HCT116 (cell line): ENCODE data around the gene C6orf62. TPM values are rescaled to one million over a fixed set of nuclear protein-coding genes. Genes with fewer than 3 reads are reported as not detected.

Experiments
- ATAC-seq: fragments of 200-7000 bp; cut with Tn5 transposase; 2 replicates; pipeline ENCODE4 v1.9.1; 2020; ENCODE audit warnings: mild to moderate bottlenecking, moderate library complexity
- BruUV-seq: library from RNA; stranded (reverse); fragments of 400-500 nt; replicated peaks from 2 replicates; lab custom pipeline; 2021; lab: Mats Ljungman, UMichigan
- CTCF ChIA-PET: fragments of 300-600 bp; sonication (Branson Sonifier 250); formaldehyde crosslinking; loops from one replicate; lab custom pipeline; 2021; ENCODE audit warnings: antibody characterized with exemption; lab: Charles Lee
- POLR2A ChIA-PET: fragments of 300-600, 350-600 bp; sonication (Branson Sonifier 250); formaldehyde crosslinking; loops from one replicate; lab custom pipeline; 2021; ENCODE audit warnings: antibody characterized with exemption; lab: Charles Lee
- RAD21 ChIA-PET, 2 experiments: fragments of 300-600 bp; sonication (Branson Sonifier 250); formaldehyde crosslinking; loops; one replicate each; lab custom pipeline; 2023; ENCODE audit warnings: low total read pairs in 2 of 2; ENCODE audit not compliant: uncharacterized antibody in 2 of 2, unreplicated experiment in 2 of 2, low non-redundant PET in 1 of 2; lab: Charles Lee
- DNase-seq: peaks from one replicate; pipeline ENCODE4 v3.0.0-alpha.2; 2010; ENCODE audit warnings: low read depth, low spot score
- H2AFZ ChIP-seq: fragments of 200-600 bp; shearing (Covaris generic), sonication (generic); 2 replicates; pipeline ENCODE4 v1.6.1; 2017; ENCODE audit warnings: low read depth, mixed run types, mixed read lengths, antibody characterized with exemption, low read length; ENCODE audit not compliant: poor library complexity, severe bottlenecking
- H3K27ac ChIP-seq: 2 replicates; pipeline ENCODE4 v1.5.1; 2012; ENCODE audit warnings: low read depth, low read length
- H3K27me3 ChIP-seq: fragments of 200-600 bp; sonication (generic); 2 replicates; pipeline ENCODE4 v1.6.1; 2016; ENCODE audit warnings: mixed run types, low read length, mixed read lengths; ENCODE audit not compliant: insufficient read depth
- H3K36me3 ChIP-seq, 2 experiments: fragments of 200-500 bp in 1 of 2; fragments of 200-600 bp in 1 of 2; sonication (Bioruptor generic) in 1 of 2; sonication (generic) in 1 of 2; 2 replicates each; pipeline versions ENCODE4 v1.5.1 to v1.6.1; 2014 to 2016; ENCODE audit warnings: low read length in 2 of 2, inconsistent platforms in 1 of 2, mixed read lengths in 1 of 2, mixed run types in 1 of 2; ENCODE audit not compliant: insufficient read depth in 2 of 2, control insufficient read depth in 1 of 2
- H3K4me1 ChIP-seq, 2 experiments: fragments of 200-600 bp in 1 of 2; sonication (generic) in 1 of 2; 2 replicates each; pipeline versions ENCODE4 v1.5.1 to v1.6.1; 2012 to 2017; ENCODE audit warnings: low read length in 2 of 2, inconsistent platforms in 1 of 2, mild to moderate bottlenecking in 1 of 2, mixed read lengths in 1 of 2, mixed run types in 1 of 2, moderate library complexity in 1 of 2; ENCODE audit not compliant: insufficient read depth in 2 of 2, control insufficient read depth in 1 of 2
- H3K4me2 ChIP-seq: fragments of 200-600 bp; sonication (generic); 2 replicates; pipeline ENCODE4 v1.6.1; 2017; ENCODE audit warnings: mixed run types, low read length, mixed read lengths
- H3K4me3 ChIP-seq, 2 experiments: fragments of 200-600 bp in 1 of 2; sonication (generic) in 1 of 2; replicated peaks in 1 of 2; 2 replicates each; pipeline ENCODE4 v1.5.1; 2011 to 2016; ENCODE audit warnings: low read length in 2 of 2, control low read depth in 1 of 2, low read depth in 1 of 2, mild to moderate bottlenecking in 1 of 2, mixed read lengths in 1 of 2, mixed run types in 1 of 2
- H3K79me2 ChIP-seq: fragments of 200-600 bp; sonication (generic); 2 replicates; pipeline ENCODE4 v1.6.1; 2017; ENCODE audit warnings: mild to moderate bottlenecking, mixed run types, low read length, moderate library complexity, mixed read lengths; ENCODE audit not compliant: insufficient read depth
- H3K9ac ChIP-seq: fragments of 200-600 bp; sonication (generic); 2 replicates; pipeline ENCODE4 v1.6.1; 2016; ENCODE audit warnings: low read length, mixed read lengths
- H3K9me2 ChIP-seq: fragments of 200-600 bp; sonication (generic), shearing (Covaris generic); 2 replicates; pipeline ENCODE4 v1.6.1; 2017; ENCODE audit warnings: mixed run types, mild to moderate bottlenecking, moderate library complexity; ENCODE audit not compliant: insufficient read depth
- H3K9me3 ChIP-seq, 2 experiments: fragments of 200-500 bp in 1 of 2; fragments of 200-600 bp in 1 of 2; sonication (Bioruptor generic) in 1 of 2; sonication (generic) in 1 of 2; 2 replicates each; pipeline ENCODE4 v1.6.1; 2014 to 2017; ENCODE audit warnings: low read length in 2 of 2, mixed read lengths in 2 of 2, inconsistent platforms in 1 of 2, low read depth in 1 of 2, mild to moderate bottlenecking in 1 of 2, mixed run types in 1 of 2, moderate library complexity in 1 of 2; ENCODE audit not compliant: control insufficient read depth in 1 of 2, insufficient read depth in 1 of 2
- H4K20me1 ChIP-seq: fragments of 200-600 bp; sonication (generic), shearing (Covaris generic); 2 replicates; pipeline ENCODE4 v1.6.1; 2017; ENCODE audit warnings: mixed run types, mild to moderate bottlenecking, moderate library complexity; ENCODE audit not compliant: insufficient read depth
- CEBPB ChIP-seq: IDR thresholded peaks from 2 replicates; pipeline ENCODE4 v1.6.1; 2012; ENCODE audit warnings: low read depth
- CTCF ChIP-seq, 3 experiments: fragments of 200-600 bp in 1 of 3; sonication (generic) in 1 of 3; IDR thresholded peaks in 2 of 3; conservative IDR thresholded peaks in 1 of 3; 2 replicates each; pipeline ENCODE4 v1.5.1; 2012 to 2017; ENCODE audit warnings: low read depth in 2 of 3, low read length in 2 of 3, antibody characterized with exemption in 1 of 3, borderline replicate concordance in 1 of 3, control low read depth in 1 of 3, mild to moderate bottlenecking in 1 of 3, mixed read lengths in 1 of 3, mixed run types in 1 of 3, moderate library complexity in 1 of 3; ENCODE audit not compliant: insufficient read depth in 1 of 3
- EGR1 ChIP-seq: IDR thresholded peaks from 2 replicates; pipeline ENCODE4 v1.6.1; 2012; ENCODE audit warnings: low read depth
- ELF1 ChIP-seq: IDR thresholded peaks from 2 replicates; pipeline ENCODE4 v1.6.1; 2012; ENCODE audit warnings: low read depth, borderline replicate concordance
- FOSL1 ChIP-seq: IDR thresholded peaks from 2 replicates; pipeline ENCODE4 v1.6.1; 2012; ENCODE audit warnings: low read depth
- RAD21 ChIP-seq: IDR thresholded peaks from 2 replicates; pipeline ENCODE4 v1.6.1; 2012; ENCODE audit warnings: low read depth, mild to moderate bottlenecking
- REST ChIP-seq: IDR thresholded peaks from 2 replicates; pipeline ENCODE4 v1.6.1; 2012; ENCODE audit warnings: low read depth
- SP1 ChIP-seq: IDR thresholded peaks from 2 replicates; pipeline ENCODE4 v1.6.1; 2012; ENCODE audit warnings: low read depth
- SRF ChIP-seq: IDR thresholded peaks from 2 replicates; pipeline ENCODE4 v1.6.1; 2012; ENCODE audit warnings: low read depth
- TCF7L2 ChIP-seq: IDR thresholded peaks from 2 replicates; pipeline ENCODE4 v1.7.0; 2011; ENCODE audit warnings: borderline replicate concordance, inconsistent platforms; ENCODE audit not compliant: insufficient read depth, insufficient read length; ENCODE audit errors: extremely low read depth
- ZFX ChIP-seq: fragments of 450-650 bp; IDR thresholded peaks from 2 replicates; pipeline ENCODE4 v1.6.1; 2017
- ZNF274 ChIP-seq: fragments of 200-500 bp; sonication (Bioruptor generic); IDR thresholded peaks from 2 replicates; pipeline ENCODE4 v1.6.1; 2014; ENCODE audit warnings: mild to moderate bottlenecking, low read depth, low read length, inconsistent platforms
- intact Hi-C: fragments of 100-400 bp; cut with micrococcal nuclease; formaldehyde crosslinking; loops from 2 replicates; pipeline ENCODE4 v1.10.0; 2022
- total RNA-seq: library from RNA; stranded (reverse); gene quantifications from one replicate; pipeline ENCODE4 v1.2.1, GENCODE V29; 2021; ENCODE audit not compliant: unreplicated experiment
- TF ChIP-seq, protein P1 (sequence below): IDR thresholded peaks from 2 replicates; pipeline ENCODE4 v1.6.1; 2012

The C6orf62 gene
- total RNA-seq, 1 experiment from 2014 or later, result 103 TPM

GRCh38 chr6:24752917-24753492 is 34.1 kb upstream of the C6orf62 start:
- DNase-seq (no peak), ATAC-seq (no peak)
- H3K4me1 ChIP-seq, result no peaks in the 10 kb centered on the region
- no peaks in the 10 kb centered on the region for H3K79me2 ChIP-seq
- H3K27me3 ChIP-seq, result no peaks in the 10 kb centered on the region
- ChIA-PET CTCF (no interaction called here), RAD21 (no interaction called here)
- H3K36me3 ChIP-seq, result no peaks in the 10 kb centered on the region
- no peak overlapping the region for H3K4me3 ChIP-seq
- intact Hi-C loops, result no loop called here
- H3K9ac ChIP-seq, result no peak overlapping the region
- H3K9me3 ChIP-seq, result peaks cover 0 to 2% of the 10 kb centered on the region in 2 experiments; a peak in 1 of 4 replicates
- TF ChIP-seq SRF, result no peak
- 0 out of 2 replicates have a peak, but pooled peaks have one; percentile 25 for TF ChIP-seq CEBPB
- TF ChIP-seq REST, result no peak
- TF ChIP-seq, all 23 proteins: peak for 1
- POLR2A ChIA-PET, result no interaction called here
- no peaks in the 10 kb centered on the region for H4K20me1 ChIP-seq
- H3K27ac ChIP-seq, result no peak overlapping the region
- H3K9me2 ChIP-seq, result no peaks in the 10 kb centered on the region
- BruUV-seq, result no TSS peak
- no peak overlapping the region for H2AFZ ChIP-seq
- H3K4me2 ChIP-seq, result no peak overlapping the region

- no peak for ATAC-seq
- Histone ChIP-seq H2AFZ (no peak overlapping the region), H3K9me2 (no peaks in the 10 kb centered on the region), H3K4me2 (no peak overlapping the region), H3K4me3 (no peak overlapping the region), H3K27me3 (no peaks in the 10 kb centered on the region), H3K9me3 (peaks cover 0 to 2% of the 10 kb centered on the region in 2 experiments; a peak in 1 of 4 replicates), H3K9ac (no peak overlapping the region), H3K27ac (no peak overlapping the region), H3K4me1 (no peaks in the 10 kb centered on the region), H4K20me1 (no peaks in the 10 kb centered on the region), H3K79me2 (no peaks in the 10 kb centered on the region), H3K36me3 (no peaks in the 10 kb centered on the region)
- ChIA-PET RAD21 (no interaction called here), CTCF (no interaction called here), POLR2A (no interaction called here)
- intact Hi-C loops, result no loop called here
- no peak for DNase-seq
- BruUV-seq, result no TSS peak
- TF ChIP-seq CEBPB, result no peak
- no peak for TF ChIP-seq FOSL1
- TF ChIP-seq ZNF274, result no peak
- no peak for TF ChIP-seq TCF7L2
- TF ChIP-seq, protein P1, sequence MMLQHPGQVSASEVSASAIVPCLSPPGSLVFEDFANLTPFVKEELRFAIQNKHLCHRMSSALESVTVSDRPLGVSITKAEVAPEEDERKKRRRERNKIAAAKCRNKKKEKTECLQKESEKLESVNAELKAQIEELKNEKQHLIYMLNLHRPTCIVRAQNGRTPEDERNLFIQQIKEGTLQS, result no peak
- TF ChIP-seq ZFX, result no peak
- TF ChIP-seq EGR1, result no peak
- TF ChIP-seq ELF1, result no peak
- TF ChIP-seq CTCF (IDR thresholded peaks at IDR 0.05 in 2 of 3, conservative IDR thresholded peaks at IDR 0.05 in 1 of 3; ENCODE audit: borderline replicate concordance in 1 of 3, insufficient read depth in 1 of 3, low read depth in 2 of 3, low read length in 2 of 3), result no peak
- no peak for TF ChIP-seq RAD21
- TF ChIP-seq SP1, result no peak
Observed at GRCh38 chr6:24752503-24752902, 33.5 kb upstream of the C6orf62 start.
